Fibroblast of skin of right biceps (primary cell): ENCODE results near the gene GABARAP.

Experiments
- DNase-seq: peaks from one replicate; pipeline ENCODE4 v3.0.0-alpha.2; 2013

GABARAP gene

DNA sequence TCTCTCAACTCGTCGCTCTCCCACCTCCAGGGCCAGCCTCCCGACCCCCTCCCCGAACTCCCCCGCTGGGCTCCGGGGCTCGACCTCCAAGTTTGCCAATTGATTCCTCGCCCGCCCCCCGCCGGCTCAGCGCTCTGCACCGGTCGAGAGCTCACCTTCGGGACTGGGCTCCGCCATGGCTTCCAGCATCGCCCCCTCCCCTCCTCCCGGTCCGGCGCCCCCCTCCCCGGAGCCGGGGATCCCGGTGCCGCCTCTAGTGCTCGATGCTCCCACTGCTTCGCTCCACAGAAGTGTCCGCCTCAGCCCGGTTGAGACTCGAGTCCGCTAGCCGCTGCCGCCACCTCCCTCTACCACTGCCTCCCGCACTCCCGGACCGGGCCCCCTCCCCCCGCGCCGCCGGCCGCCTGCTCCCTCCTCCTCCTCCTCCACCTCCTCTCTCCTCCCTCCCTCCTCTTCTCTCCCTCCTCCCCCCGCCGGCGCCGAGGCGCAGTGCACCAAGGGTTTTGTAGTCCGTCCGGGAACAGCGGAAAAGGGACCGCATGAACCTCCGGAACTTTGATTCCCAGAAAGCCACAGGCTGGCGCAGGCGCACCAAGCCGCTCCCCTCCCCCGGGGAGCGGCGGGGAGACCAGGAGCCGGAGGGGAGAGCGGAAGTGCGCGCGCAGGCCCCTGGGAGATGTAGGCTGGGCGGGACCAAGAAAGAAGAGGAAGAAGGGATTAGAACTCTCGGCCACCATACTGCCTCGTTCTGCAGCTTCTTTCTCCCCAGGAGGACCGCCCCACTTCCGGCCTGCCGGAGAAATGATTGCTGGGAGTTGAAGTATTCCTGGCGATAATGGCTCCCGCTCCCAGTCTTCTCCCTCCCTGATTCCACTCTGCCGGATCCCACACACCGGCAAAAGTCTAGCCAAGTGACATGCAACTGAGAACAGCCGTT lies 2.9 kb downstream of the GABARAP start, which contains the start of gene PHF23:
Gene PHF23 (minus strand): TSS at position 367 of the 937 bp plus-strand sequence. CDS start 178 bp downstream, at position 189.
- DNase-seq = peak; percentile 100

GRCh38 chr17:7238420-7239090 lies 3.7 kb downstream of the GABARAP start:
- peak; percentile 50 for DNase-seq

DNA sequence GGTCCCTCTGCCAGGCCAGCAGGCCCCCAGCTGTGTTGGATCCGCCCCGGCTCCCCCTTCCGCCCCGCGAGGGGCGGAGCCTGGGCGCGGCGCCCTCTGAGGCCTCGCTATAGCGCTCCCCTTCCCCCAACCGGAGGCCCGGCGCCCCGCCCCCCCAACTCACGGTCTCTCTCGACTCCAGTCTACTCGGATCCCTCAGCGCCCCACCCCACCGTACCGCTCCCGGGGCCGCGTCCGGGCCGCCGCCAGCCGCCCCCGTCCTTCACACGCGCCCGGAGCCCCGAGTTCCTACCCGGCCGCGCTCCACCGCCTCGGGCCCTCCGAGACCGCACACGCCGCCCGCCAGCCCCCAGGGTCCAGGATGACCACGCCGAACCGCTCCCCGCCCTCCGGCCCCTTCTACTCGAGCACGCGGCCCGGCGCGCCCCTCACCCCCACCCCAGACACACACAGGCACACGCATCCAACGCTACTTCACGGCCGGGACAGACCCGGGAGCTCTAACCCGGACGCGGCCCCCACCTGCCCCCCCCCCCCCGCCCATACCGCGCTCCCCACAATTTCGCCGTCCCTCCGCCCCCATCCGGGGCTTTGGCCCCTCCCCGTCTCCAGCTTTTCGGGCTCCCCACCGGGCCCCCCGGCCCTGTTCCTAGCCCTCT lies 4.4 kb downstream of the GABARAP start:
- peak; percentile 79 for DNase-seq

- DNase-seq = no peak
These were observed 4.9 kb downstream of the GABARAP start for GRCh38 chr17:7237266-7237760.

DNA sequence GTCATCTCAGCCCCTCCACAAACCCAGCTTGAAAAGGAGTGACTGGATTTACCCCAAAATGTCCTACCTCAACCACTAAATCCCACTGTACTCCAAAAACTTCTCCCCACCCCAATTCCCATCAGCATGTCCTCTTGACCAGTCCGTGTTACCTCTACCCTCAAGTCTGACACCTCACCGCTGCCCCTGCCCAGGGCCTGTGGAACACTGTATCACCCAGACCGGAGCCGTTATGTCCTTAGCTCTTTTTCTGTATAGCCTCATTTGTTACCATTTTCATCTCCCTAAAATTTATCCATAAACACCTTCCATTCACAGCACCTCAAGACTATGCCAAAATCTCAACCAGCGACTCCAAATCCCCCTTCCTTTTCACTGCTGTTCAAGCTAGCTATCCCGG lies 5.4 kb downstream of the GABARAP start:
- DNase-seq = no peak

DNA sequence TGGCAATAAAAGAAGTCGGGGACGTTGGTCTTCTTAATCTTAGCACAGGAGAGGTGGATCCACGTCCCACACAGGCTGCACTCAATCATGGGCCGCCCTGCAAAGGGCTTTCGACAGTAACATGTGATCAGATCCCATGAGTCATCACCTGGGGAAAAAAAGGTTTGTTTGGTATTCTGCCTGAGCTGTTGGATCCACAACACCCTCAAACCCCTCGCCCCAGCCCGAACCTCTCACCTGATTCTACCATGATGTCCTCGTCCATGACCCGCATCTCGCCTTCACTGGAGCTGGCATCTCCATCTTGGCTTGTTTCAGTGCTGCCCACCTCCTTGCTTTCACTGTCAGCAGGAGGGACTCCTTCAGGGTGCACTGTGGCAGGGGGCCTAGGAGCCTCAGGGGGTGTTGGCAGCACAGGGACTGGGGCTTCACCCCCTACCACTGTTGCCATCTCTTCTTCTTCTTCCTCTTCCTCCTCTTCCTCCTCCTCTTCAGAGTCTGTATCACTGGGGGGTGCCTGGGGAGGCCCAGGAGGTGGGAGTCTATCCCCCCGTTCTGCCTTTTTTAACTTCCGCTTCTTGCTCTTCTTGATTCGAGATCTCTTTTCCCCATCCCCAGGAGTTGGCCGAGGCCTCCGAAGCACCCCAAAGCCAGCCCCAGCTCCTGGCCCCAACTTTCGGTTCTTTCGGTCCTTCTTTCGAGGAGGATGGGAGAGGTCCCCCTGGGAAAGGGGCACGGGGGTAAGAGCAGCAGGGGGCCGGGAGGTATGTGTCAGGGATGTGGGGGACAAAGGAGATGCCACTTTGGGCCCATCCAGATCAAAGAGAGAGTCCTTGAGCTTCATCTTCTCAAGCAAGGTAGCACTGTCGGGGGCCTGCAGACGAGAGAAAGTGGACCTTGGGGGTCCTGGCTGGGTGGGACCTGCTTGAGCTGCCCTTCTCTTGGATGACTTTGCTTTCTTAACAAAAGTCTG lies 6.3 kb downstream of the GABARAP start:
- DNase-seq = peak; percentile 28

- DNase-seq = peak; percentile 95
These were observed 7.9 kb downstream of the GABARAP start, which contains the start of gene DVL2 for GRCh38 chr17:7234083-7234951. TSS of gene DVL2 (minus strand) at chr17:7234517. CDS start at chr17:7234262, 255 bp downstream.

- no peak for DNase-seq
These were observed 8.6 kb downstream of the GABARAP start for GRCh38 chr17:7233701-7234082.

DNA sequence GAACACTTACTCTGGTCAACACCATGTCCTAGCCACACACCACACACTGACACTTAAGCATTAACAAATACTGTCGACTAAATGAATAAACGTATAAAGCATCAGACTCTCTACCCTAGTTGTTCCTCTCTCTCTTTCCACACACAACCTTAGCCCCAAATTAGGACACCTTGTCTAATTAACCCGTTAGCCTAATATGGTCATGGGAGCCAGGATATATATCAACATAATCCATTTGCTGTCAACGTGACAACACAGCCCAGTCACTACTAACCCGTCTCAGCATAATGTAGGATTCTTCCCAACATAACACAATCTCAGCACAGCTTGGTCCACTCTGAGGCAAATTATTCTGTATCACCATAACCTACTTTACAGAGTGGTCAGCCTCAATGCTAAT lies 10.1 kb downstream of the GABARAP start:
- DNase-seq = no peak

GRCh38 chr17:7229504-7229903 lies 12.7 kb downstream of the GABARAP start:
- DNase-seq = no peak

DNA sequence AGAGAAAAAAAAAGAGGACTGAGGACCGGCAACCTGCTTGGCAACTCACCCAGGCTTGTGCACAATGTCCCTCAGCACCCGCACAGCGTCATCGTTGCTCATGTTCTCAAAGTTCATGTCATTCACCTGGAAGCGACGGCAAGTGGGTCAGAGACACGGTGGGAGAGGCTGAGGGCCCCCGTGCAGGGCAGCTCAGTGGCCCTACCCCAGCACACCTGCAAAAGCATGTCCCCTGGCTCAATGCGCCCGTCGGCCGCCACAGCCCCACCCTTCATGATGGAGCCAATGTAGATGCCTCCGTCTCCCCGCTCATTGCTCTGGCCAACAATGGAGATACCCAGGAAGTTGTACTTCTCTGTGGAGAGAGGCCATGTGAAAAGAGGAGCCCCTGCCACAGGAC lies 13.3 kb downstream of the GABARAP start:
- DNase-seq = no peak

GRCh38 chr17:7226721-7227710 lies 15.2 kb downstream of the GABARAP start:
- no peak for DNase-seq

- no peak for DNase-seq
These were observed 16.4 kb downstream of the GABARAP start for GRCh38 chr17:7225711-7226331.

DNA sequence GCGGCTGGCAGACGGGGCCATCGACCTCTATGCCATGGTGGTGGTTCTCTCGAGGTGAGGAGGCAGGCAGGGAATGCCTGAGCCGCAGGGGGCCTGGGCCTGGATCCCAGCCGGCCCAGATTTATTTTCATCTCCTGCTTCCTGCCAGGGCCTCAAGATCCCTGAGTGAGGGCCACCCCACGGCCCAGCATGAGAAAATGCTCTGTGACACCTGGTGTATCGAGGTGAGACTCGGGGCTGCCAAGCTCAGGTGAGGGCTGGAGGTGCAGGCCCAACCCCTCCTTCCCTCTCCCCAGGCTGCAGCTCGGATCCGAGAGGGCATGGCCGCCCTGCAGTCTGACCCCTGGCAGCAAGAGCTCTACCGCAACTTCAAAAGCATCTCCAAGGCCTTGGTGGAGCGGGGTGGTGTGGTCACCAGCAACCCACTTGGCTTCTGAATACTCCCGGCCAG lies 17.6 kb downstream of the GABARAP start:
- DNase-seq = no peak

GRCh38 chr17:7224110-7224509 lies 18.1 kb downstream of the GABARAP start:
- no peak for DNase-seq

- DNase-seq = no peak
These were observed 18.9 kb downstream of the GABARAP start for GRCh38 chr17:7223375-7223774.

DNA sequence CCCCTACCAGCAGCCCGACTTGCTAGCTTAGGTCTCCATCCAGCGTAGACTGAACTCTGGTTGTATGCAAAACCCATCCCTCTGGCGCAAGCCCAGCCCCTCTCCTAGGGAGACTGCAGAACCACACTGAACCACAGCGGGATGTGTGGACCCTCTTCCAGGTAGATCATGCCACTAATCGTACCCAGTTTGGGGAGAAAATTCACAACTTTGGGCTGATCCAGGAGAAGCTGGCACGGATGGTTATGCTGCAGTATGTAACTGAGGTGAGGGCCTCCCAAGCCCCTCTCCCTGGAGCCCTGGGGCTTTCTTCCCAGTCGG lies 19.3 kb downstream of the GABARAP start:
- no peak for DNase-seq

GRCh38 chr17:7222093-7222971 lies 19.9 kb downstream of the GABARAP start:
- no peak for DNase-seq
